ENCODE results near the gene DPP6. TPM values are rescaled to one million over a fixed set of nuclear protein-coding genes. Genes with fewer than 3 reads are reported as not detected.

The DPP6 gene
- total RNA-seq, 3 donors from 2014 or later (not counting 1 experiment from before 2014, with no cell fraction given): not detected

- Mint-ChIP-seq H3K4me3 (no peak overlapping the region), H3K36me3 (no peaks in the 10 kb centered on the region), H3K9me3 (peaks cover 18 to 21% of the 10 kb centered on the region in 2 donors), H3K27me3 (ENCODE audit: low read depth in 2 of 2) (no peaks in the 10 kb centered on the region), H3K4me1 (no peaks in the 10 kb centered on the region), H3K27ac (no peak overlapping the region)
- ATAC-seq: no peak
- 91% methylated on average over 4 of the region's 5 CpGs for WGBS (ENCODE audit: insufficient coverage)
- H3K27me3 ChIP-seq (ENCODE audit: control insufficient read depth, insufficient read depth, low read length): no peaks in the 10 kb centered on the region
- no peaks in the 10 kb centered on the region for H3K9me3 ChIP-seq (ENCODE audit: control insufficient read depth, insufficient read depth, low read length)
- H3K36me3 ChIP-seq (ENCODE audit: control insufficient read depth, insufficient read depth, low read length): no peaks in the 10 kb centered on the region
- H3K4me3 ChIP-seq (ENCODE audit: low read length): no peak overlapping the region
- intact Hi-C loops (cut with micrococcal nuclease): no loop called here
- no peak overlapping the region for H3K27ac ChIP-seq (ENCODE audit: low read length)
- TF ChIP-seq CTCF (IDR thresholded peaks at IDR 0.05): no peak
- DNase-seq: no peak
- H3K4me1 ChIP-seq (ENCODE audit: control insufficient read depth, insufficient read depth, low read length): no peaks in the 10 kb centered on the region
Measured at GRCh38 chr7:154627646-154628290, 575.6 kb downstream of the DPP6 start.

- intact Hi-C loops (cut with micrococcal nuclease): no loop called here
- H3K4me1 ChIP-seq (ENCODE audit: control insufficient read depth, insufficient read depth, low read length): no peaks in the 10 kb centered on the region
- Mint-ChIP-seq H3K36me3 (no peaks in the 10 kb centered on the region), H3K9me3 (peaks cover 18 to 21% of the 10 kb centered on the region in 2 donors), H3K4me3 (no peak overlapping the region), H3K27ac (no peak overlapping the region), H3K4me1 (no peaks in the 10 kb centered on the region), H3K27me3 (ENCODE audit: low read depth in 2 of 2) (no peaks in the 10 kb centered on the region)
- H3K4me3 ChIP-seq (ENCODE audit: low read length): no peak overlapping the region
- no peak for TF ChIP-seq CTCF (IDR thresholded peaks at IDR 0.05)
- H3K27ac ChIP-seq (ENCODE audit: low read length): no peak overlapping the region
- no peaks in the 10 kb centered on the region for H3K36me3 ChIP-seq (ENCODE audit: control insufficient read depth, insufficient read depth, low read length)
- no peak for DNase-seq
- H3K27me3 ChIP-seq (ENCODE audit: control insufficient read depth, insufficient read depth, low read length): no peaks in the 10 kb centered on the region
- ATAC-seq: no peak
- whole genome bisulfite sequencing (ENCODE audit: insufficient coverage): 79% methylated on average over 7 of the region's 7 CpGs
- H3K9me3 ChIP-seq (ENCODE audit: control insufficient read depth, insufficient read depth, low read length): no peaks in the 10 kb centered on the region
Measured at GRCh38 chr7:154628556-154628955, 576.4 kb downstream of the DPP6 start.

GRCh38 chr7:154631162-154631561 is 579.0 kb downstream of the DPP6 start:
- Histone ChIP-seq H3K36me3 (ENCODE audit: control insufficient read depth, insufficient read depth, low read length) (no peaks in the 10 kb centered on the region), H3K27me3 (ENCODE audit: control insufficient read depth, insufficient read depth, low read length) (no peaks in the 10 kb centered on the region), H3K4me1 (ENCODE audit: control insufficient read depth, insufficient read depth, low read length) (no peaks in the 10 kb centered on the region), H3K27ac (ENCODE audit: low read length) (no peak overlapping the region), H3K9me3 (ENCODE audit: control insufficient read depth, insufficient read depth, low read length) (peaks cover 6% of the 10 kb centered on the region), H3K4me3 (ENCODE audit: low read length) (no peak overlapping the region)
- no peaks in the 10 kb centered on the region for H3K36me3 Mint-ChIP-seq
- H3K27ac Mint-ChIP-seq: no peak overlapping the region
- peaks cover 23 to 26% of the 10 kb centered on the region in 2 donors for H3K9me3 Mint-ChIP-seq
- no peak for TF ChIP-seq CTCF (IDR thresholded peaks at IDR 0.05)
- no peaks in the 10 kb centered on the region for H3K4me1 Mint-ChIP-seq
- H3K27me3 Mint-ChIP-seq (ENCODE audit: low read depth in 2 of 2): no peaks in the 10 kb centered on the region
- intact Hi-C loops (cut with micrococcal nuclease): no loop called here
- 61% methylated on average over 4 of the region's 4 CpGs for WGBS (ENCODE audit: insufficient coverage)
- H3K4me3 Mint-ChIP-seq: no peak overlapping the region
- DNase-seq (no peak), ATAC-seq (no peak)

GRCh38 chr7:154633641-154634040 is 581.4 kb downstream of the DPP6 start:
- H3K4me1 Mint-ChIP-seq: no peaks in the 10 kb centered on the region
- no peaks in the 10 kb centered on the region for H3K27me3 Mint-ChIP-seq (ENCODE audit: low read depth in 2 of 2)
- peaks cover 22% of the 10 kb centered on the region in 2 donors for H3K9me3 Mint-ChIP-seq
- no peak overlapping the region for H3K4me3 ChIP-seq (ENCODE audit: low read length)
- no peak for TF ChIP-seq CTCF (IDR thresholded peaks at IDR 0.05)
- WGBS (ENCODE audit: insufficient coverage): 70% methylated on average over 2 of the region's 3 CpGs
- intact Hi-C loops (cut with micrococcal nuclease): no loop called here
- no peak overlapping the region for H3K27ac Mint-ChIP-seq
- no peaks in the 10 kb centered on the region for H3K36me3 Mint-ChIP-seq
- no peaks in the 10 kb centered on the region for H3K36me3 ChIP-seq (ENCODE audit: control insufficient read depth, insufficient read depth, low read length)
- no peak for ATAC-seq
- H3K27ac ChIP-seq (ENCODE audit: low read length): no peak overlapping the region
- H3K9me3 ChIP-seq (ENCODE audit: control insufficient read depth, insufficient read depth, low read length): peaks cover 16% of the 10 kb centered on the region
- DNase-seq: no peak
- H3K4me3 Mint-ChIP-seq: no peak overlapping the region
- no peaks in the 10 kb centered on the region for H3K4me1 ChIP-seq (ENCODE audit: control insufficient read depth, insufficient read depth, low read length)
- no peaks in the 10 kb centered on the region for H3K27me3 ChIP-seq (ENCODE audit: control insufficient read depth, insufficient read depth, low read length)

All from natural killer cell (primary cell).